ENCODE measurements around the gene IDH2.

GRCh38 chr15:90043530-90044010, 58.7 kb downstream of the IDH2 start:
- TF ChIP-seq CTCF (IDR thresholded peaks at IDR 0.05; ENCODE audit: low read depth, low read length, missing input control) = no peak
- TF ChIP-seq ZBTB33 (IDR thresholded peaks at IDR 0.05) = no peak
- no peak for TF ChIP-seq JUND (IDR thresholded peaks at IDR 0.05)
- no peak for TF ChIP-seq REST (IDR thresholded peaks at IDR 0.05)
- TF ChIP-seq TAF1 (conservative IDR thresholded peaks at IDR 0.05) = no peak
- no peak for TF ChIP-seq HNF4A (conservative IDR thresholded peaks at IDR 0.05)
- TF ChIP-seq YY1 (IDR thresholded peaks at IDR 0.05) = no peak
- TF ChIP-seq SP1 (IDR thresholded peaks at IDR 0.05) = no peak
- TF ChIP-seq NR2F2 (IDR thresholded peaks at IDR 0.05) = no peak
- no peak for TF ChIP-seq MAX (IDR thresholded peaks at IDR 0.05)
- no peak for TF ChIP-seq GABPA (IDR thresholded peaks at IDR 0.05 in 1 of 2, conservative IDR thresholded peaks at IDR 0.05 in 1 of 2)

Measured in liver (tissue), 3 donors.